Neutrophil (primary cell): ENCODE measurements around the gene CX3CR1.

Experiments used
- H3K27ac ChIP-seq: fragments of 200-600 bp; sonication (generic); 2 replicates; pipeline ENCODE4 v1.5.1; 2016; ENCODE audit warnings: mild to moderate bottlenecking, moderate library complexity
- H3K27me3 ChIP-seq: fragments of 200-600 bp; sonication (generic); 2 replicates; pipeline ENCODE4 v1.6.0; 2016; ENCODE audit warnings: mild to moderate bottlenecking
- H3K36me3 ChIP-seq: fragments of 200-600 bp; sonication (generic); 2 replicates; pipeline ENCODE4 v1.5.1; 2017
- H3K4me1 ChIP-seq, 2 experiments: fragments of 200-600 bp in 1 of 2; sonication (generic) in 1 of 2; 1 replicate in 1 of 2; 2 replicates in 1 of 2; pipeline versions ENCODE4 v1.5.1 to v1.6.1; 2013 to 2016; ENCODE audit warnings: low read depth in 1 of 2, low read length in 1 of 2, mild to moderate bottlenecking in 1 of 2, moderate library complexity in 1 of 2; ENCODE audit not compliant: control insufficient read depth in 1 of 2, insufficient read depth in 1 of 2
- H3K4me3 ChIP-seq, 2 experiments: fragments of 200-600 bp in 1 of 2; sonication (generic) in 1 of 2; 1 replicate in 1 of 2; 2 replicates in 1 of 2; pipeline ENCODE4 v1.5.1; 2013 to 2016; ENCODE audit warnings: low read depth in 1 of 2, low read length in 1 of 2, mild to moderate bottlenecking in 1 of 2, moderate library complexity in 1 of 2
- H3K9me3 ChIP-seq: fragments of 200-600 bp; sonication (generic); 2 replicates; pipeline ENCODE4 v1.5.1; 2016
- CTCF ChIP-seq: fragments of 200-600 bp; sonication (generic); IDR thresholded peaks from 2 replicates; pipeline ENCODE4 v1.5.1; 2016; ENCODE audit warnings: antibody characterized with exemption

The CX3CR1 gene

GRCh38 chr3:39260318-39260717 is 19.5 kb downstream of the CX3CR1 start:
- H3K4me3 ChIP-seq: peak overlapping the region in 1 of 2 experiments; percentile 10
- H3K36me3 ChIP-seq: no peaks in the 10 kb centered on the region
- no peaks in the 10 kb centered on the region for H3K27me3 ChIP-seq
- H3K27ac ChIP-seq: peak overlapping the region; percentile 74
- TF ChIP-seq CTCF: no peak
- peaks cover 92% of the 10 kb centered on the region in 2 experiments for H3K4me1 ChIP-seq
- no peaks in the 10 kb centered on the region for H3K9me3 ChIP-seq

- Histone ChIP-seq H3K27ac (peak overlapping the region; percentile 97), H3K36me3 (no peaks in the 10 kb centered on the region), H3K27me3 (no peaks in the 10 kb centered on the region), H3K4me3 (peak overlapping the region; percentile 21 to 47), H3K9me3 (no peaks in the 10 kb centered on the region), H3K4me1 (peaks cover 80 to 82% of the 10 kb centered on the region in 2 experiments)
- no peak for TF ChIP-seq CTCF
Observed at GRCh38 chr3:39255503-39256325, 24.1 kb downstream of the CX3CR1 start.

GRCh38 chr3:39254806-39255449 is 24.9 kb downstream of the CX3CR1 start:
- no peaks in the 10 kb centered on the region for H3K36me3 ChIP-seq
- H3K27me3 ChIP-seq: no peaks in the 10 kb centered on the region
- H3K27ac ChIP-seq: peak overlapping the region; percentile 97
- H3K4me3 ChIP-seq: peak overlapping the region; percentile 21 to 47
- H3K9me3 ChIP-seq: no peaks in the 10 kb centered on the region
- TF ChIP-seq CTCF: no peak
- peaks cover 80 to 82% of the 10 kb centered on the region in 2 experiments for H3K4me1 ChIP-seq

GRCh38 chr3:39251576-39251975 is 28.3 kb downstream of the CX3CR1 start:
- no peaks in the 10 kb centered on the region for H3K36me3 ChIP-seq
- H3K27me3 ChIP-seq: no peaks in the 10 kb centered on the region
- no peaks in the 10 kb centered on the region for H3K9me3 ChIP-seq
- H3K27ac ChIP-seq: peak overlapping the region; percentile 80
- TF ChIP-seq CTCF: no peak
- H3K4me1 ChIP-seq: peaks cover 63% of the 10 kb centered on the region in 2 experiments
- H3K4me3 ChIP-seq: no peak overlapping the region

DNA sequence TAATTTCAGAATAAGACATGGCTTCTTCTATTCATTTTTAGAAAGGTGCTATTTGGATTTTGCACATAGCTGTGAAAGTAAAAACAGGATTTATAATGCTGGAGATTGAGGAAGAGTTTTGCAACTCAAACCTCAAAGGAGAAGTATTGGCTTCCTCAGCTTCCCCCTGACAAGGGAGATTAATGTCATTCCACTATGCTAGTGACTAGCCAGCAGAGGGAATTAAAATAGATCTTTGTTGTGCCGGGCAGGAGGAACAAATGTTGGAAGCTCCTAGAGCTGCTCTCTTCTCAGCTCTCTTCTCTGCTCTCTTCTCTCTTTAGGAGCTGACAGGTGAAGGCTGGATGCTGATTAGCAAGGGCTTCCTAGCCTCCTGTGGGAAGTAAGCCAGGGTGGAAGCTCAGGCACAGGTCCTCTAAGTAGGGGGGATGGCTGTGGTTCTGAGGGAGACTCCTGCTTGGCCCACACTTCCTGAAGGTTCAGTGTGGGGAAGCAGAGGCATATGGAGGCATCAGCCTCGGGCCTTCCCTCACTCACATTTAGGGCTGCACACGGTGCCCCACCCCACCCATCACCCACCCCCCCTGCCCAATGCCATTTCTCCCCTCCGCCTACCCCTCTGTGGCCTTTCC is 29.6 kb downstream of the CX3CR1 start:
- Histone ChIP-seq H3K36me3 (no peaks in the 10 kb centered on the region), H3K4me1 (peaks cover 50% of the 10 kb centered on the region in 2 experiments), H3K27me3 (no peaks in the 10 kb centered on the region), H3K27ac (peak overlapping the region; percentile 80), H3K9me3 (no peaks in the 10 kb centered on the region), H3K4me3 (peak overlapping the region; percentile 41 to 48)
- peak; percentile 15 for TF ChIP-seq CTCF
